Vagina (tissue), 2 donors: ENCODE results near the gene KIF3B. TPM values are rescaled to one million over a fixed set of nuclear protein-coding genes. Genes with fewer than 3 reads are reported as not detected.

Experiments
- DNase-seq, 2 donors: peaks; one replicate each; pipeline ENCODE4 v3.0.0-alpha.2; 2017; ENCODE audit errors: extremely low spot score in 2 of 2
- H3K27ac ChIP-seq: fragments of 200-600 bp; sonication (generic); one replicate; pipeline ENCODE4 v1.5.1; 2019
- H3K27me3 ChIP-seq: fragments of 200-600 bp; sonication (generic); one replicate; pipeline ENCODE4 v1.5.1; 2019
- H3K36me3 ChIP-seq, 2 donors: fragments of 200-600 bp; sonication (generic); one replicate each; pipeline ENCODE4 v1.5.1; 2017 to 2019
- H3K4me1 ChIP-seq: fragments of 200-600 bp; sonication (generic); one replicate; pipeline ENCODE4 v1.5.1; 2019
- H3K4me3 ChIP-seq, 2 donors: fragments of 200-600 bp; sonication (generic); 1 replicate in 1 of 2; 2 replicates in 1 of 2; pipeline ENCODE4 v1.5.1; 2016 to 2019
- H3K9me3 ChIP-seq: fragments of 200-600 bp; sonication (generic); one replicate; pipeline ENCODE4 v1.5.1; 2019
- POLR2A ChIP-seq, 2 donors: fragments of 450-650 bp; IDR thresholded peaks; one replicate each; pipeline ENCODE4 v1.6.1; 2017; ENCODE audit warnings: antibody characterized with exemption in 2 of 2, mild to moderate bottlenecking in 2 of 2, moderate library complexity in 2 of 2
- POLR2AphosphoS5 ChIP-seq, 2 donors: sonication (generic); formaldehyde crosslinking; IDR thresholded peaks; one replicate each; pipeline ENCODE4 v1.9.0; 2017; ENCODE audit warnings: antibody characterized with exemption in 2 of 2, mild to moderate bottlenecking in 2 of 2, low read depth in 1 of 2; ENCODE audit not compliant: insufficient read depth in 1 of 2
- intact Hi-C: fragments of 100-400 bp; cut with DNase I; formaldehyde crosslinking; loops from one replicate; pipeline ENCODE4 v1.15.1; 2023
- total RNA-seq: library from RNA; depleted of rRNA; stranded (reverse); fragments of >200 nt; gene quantifications from one replicate; pipeline ENCODE4 v1.2.3, GENCODE V29; 2016
- TF ChIP-seq, protein P1 (sequence below), 3 experiments: fragments of 450-650 bp in 2 of 3; fragments of 200-600 bp in 1 of 3; sonication (generic) in 1 of 3; IDR thresholded peaks; one replicate each; pipeline ENCODE4 v1.5.1; 2017 to 2019; ENCODE audit warnings: antibody characterized with exemption in 3 of 3, mild to moderate bottlenecking in 2 of 3, moderate library complexity in 2 of 3

The KIF3B gene
- total RNA-seq, 1 donor from 2014 or later = 16.2 TPM

- no peaks in the 10 kb centered on the region for H3K27me3 ChIP-seq
- no peak overlapping the region for H3K4me3 ChIP-seq
- DNase-seq = no peak
- no peak overlapping the region for H3K27ac ChIP-seq
- TF ChIP-seq, protein P1, sequence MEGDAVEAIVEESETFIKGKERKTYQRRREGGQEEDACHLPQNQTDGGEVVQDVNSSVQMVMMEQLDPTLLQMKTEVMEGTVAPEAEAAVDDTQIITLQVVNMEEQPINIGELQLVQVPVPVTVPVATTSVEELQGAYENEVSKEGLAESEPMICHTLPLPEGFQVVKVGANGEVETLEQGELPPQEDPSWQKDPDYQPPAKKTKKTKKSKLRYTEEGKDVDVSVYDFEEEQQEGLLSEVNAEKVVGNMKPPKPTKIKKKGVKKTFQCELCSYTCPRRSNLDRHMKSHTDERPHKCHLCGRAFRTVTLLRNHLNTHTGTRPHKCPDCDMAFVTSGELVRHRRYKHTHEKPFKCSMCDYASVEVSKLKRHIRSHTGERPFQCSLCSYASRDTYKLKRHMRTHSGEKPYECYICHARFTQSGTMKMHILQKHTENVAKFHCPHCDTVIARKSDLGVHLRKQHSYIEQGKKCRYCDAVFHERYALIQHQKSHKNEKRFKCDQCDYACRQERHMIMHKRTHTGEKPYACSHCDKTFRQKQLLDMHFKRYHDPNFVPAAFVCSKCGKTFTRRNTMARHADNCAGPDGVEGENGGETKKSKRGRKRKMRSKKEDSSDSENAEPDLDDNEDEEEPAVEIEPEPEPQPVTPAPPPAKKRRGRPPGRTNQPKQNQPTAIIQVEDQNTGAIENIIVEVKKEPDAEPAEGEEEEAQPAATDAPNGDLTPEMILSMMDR (IDR thresholded peaks at IDR 0.05) = no peak
- no peak for TF ChIP-seq POLR2AphosphoS5 (IDR thresholded peaks at IDR 0.05; ENCODE audit: insufficient read depth in 1 of 2, low read depth in 1 of 2)
- no peak for TF ChIP-seq POLR2A (IDR thresholded peaks at IDR 0.05)
- H3K9me3 ChIP-seq = no peaks in the 10 kb centered on the region
- no peaks in the 10 kb centered on the region for H3K36me3 ChIP-seq
- H3K4me1 ChIP-seq = no peaks in the 10 kb centered on the region
- intact Hi-C loops = no loop called here
Observed at GRCh38 chr20:32294071-32294470, 16.6 kb downstream of the KIF3B start.

DNA sequence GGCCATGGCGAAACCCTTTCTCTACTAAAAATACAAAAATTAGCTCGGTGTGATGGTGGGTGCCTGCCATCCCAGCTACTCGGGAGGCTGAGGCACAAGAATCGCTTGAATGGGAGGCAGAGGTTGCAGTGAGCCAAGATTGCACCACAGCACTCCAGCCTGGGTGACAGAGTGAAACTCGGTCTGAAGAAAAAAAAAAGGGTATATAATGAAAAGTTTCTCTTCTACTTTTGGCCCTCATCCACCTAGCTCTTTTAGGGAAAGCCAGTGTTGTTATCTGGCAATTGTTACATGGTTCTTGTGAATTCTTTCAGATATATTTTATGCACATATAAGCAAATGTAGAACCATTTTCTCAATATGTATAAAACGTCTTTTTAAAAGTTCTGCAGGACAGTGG lies 19.0 kb downstream of the KIF3B start:
- H3K27ac ChIP-seq = no peak overlapping the region
- no peaks in the 10 kb centered on the region for H3K9me3 ChIP-seq
- H3K4me3 ChIP-seq = no peak overlapping the region
- TF ChIP-seq, protein P1 (IDR thresholded peaks at IDR 0.05) = no peak
- no peak for TF ChIP-seq POLR2AphosphoS5 (IDR thresholded peaks at IDR 0.05; ENCODE audit: insufficient read depth in 1 of 2, low read depth in 1 of 2)
- TF ChIP-seq POLR2A (IDR thresholded peaks at IDR 0.05) = no peak
- peaks cover 2% of the 10 kb centered on the region for H3K4me1 ChIP-seq
- no peak for DNase-seq
- H3K27me3 ChIP-seq = no peaks in the 10 kb centered on the region
- no peaks in the 10 kb centered on the region for H3K36me3 ChIP-seq
- intact Hi-C loops = no loop called here

DNA sequence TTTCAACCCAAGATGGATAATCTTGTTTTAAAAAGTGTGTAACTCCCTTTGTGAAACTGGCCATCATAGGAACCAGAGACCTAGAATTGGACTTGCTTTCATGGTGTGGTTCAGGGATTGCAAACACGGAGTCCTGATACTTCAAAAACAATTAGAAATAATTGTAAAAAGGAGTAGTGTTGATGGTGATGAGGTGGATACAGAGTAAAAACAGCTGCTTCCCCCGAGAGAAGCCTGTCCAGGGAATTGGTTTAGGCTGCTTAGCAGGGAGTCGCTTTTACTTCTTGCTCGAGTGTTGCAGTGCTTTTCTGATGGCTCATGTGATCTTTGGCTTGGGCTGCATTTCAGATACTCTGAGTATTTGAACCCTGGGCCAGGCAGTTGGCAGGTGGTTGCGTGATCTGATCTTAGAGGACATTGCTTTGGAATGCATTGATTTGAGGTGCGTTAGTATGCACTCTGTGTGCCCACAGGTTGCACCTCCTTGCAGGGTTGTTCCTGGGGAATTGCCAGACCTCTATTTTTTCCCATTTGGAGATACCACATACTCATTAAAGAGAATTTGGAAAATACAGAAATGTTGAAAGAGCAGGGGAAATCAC lies 19.5 kb downstream of the KIF3B start:
- H3K4me1 ChIP-seq = peaks cover 7% of the 10 kb centered on the region
- no peak for TF ChIP-seq POLR2AphosphoS5 (IDR thresholded peaks at IDR 0.05; ENCODE audit: insufficient read depth in 1 of 2, low read depth in 1 of 2)
- TF ChIP-seq POLR2A (IDR thresholded peaks at IDR 0.05) = no peak
- TF ChIP-seq, protein P1 (IDR thresholded peaks at IDR 0.05) = no peak
- intact Hi-C loops = no loop called here
- H3K27me3 ChIP-seq = no peaks in the 10 kb centered on the region
- no peaks in the 10 kb centered on the region for H3K36me3 ChIP-seq
- DNase-seq = no peak
- H3K27ac ChIP-seq = no peak overlapping the region
- no peak overlapping the region for H3K4me3 ChIP-seq
- H3K9me3 ChIP-seq = no peaks in the 10 kb centered on the region

- Histone ChIP-seq H3K27ac (no peak overlapping the region), H3K27me3 (no peaks in the 10 kb centered on the region), H3K4me3 (no peak overlapping the region), H3K4me1 (peaks cover 12% of the 10 kb centered on the region), H3K36me3 (no peaks in the 10 kb centered on the region), H3K9me3 (no peaks in the 10 kb centered on the region)
- intact Hi-C loops = no loop called here
- DNase-seq = no peak
- TF ChIP-seq, protein P1 (IDR thresholded peaks at IDR 0.05) = no peak
- TF ChIP-seq POLR2AphosphoS5 (IDR thresholded peaks at IDR 0.05; ENCODE audit: insufficient read depth in 1 of 2, low read depth in 1 of 2) (no peak), POLR2A (IDR thresholded peaks at IDR 0.05) (no peak)
Observed at GRCh38 chr20:32297439-32297838, 20.0 kb downstream of the KIF3B start.

- Histone ChIP-seq H3K27ac (no peak overlapping the region), H3K4me3 (no peak overlapping the region), H3K27me3 (no peaks in the 10 kb centered on the region), H3K4me1 (peaks cover 13% of the 10 kb centered on the region), H3K36me3 (no peaks in the 10 kb centered on the region), H3K9me3 (no peaks in the 10 kb centered on the region)
- intact Hi-C loops = no loop called here
- DNase-seq = no peak
- TF ChIP-seq POLR2A (IDR thresholded peaks at IDR 0.05) (no peak), POLR2AphosphoS5 (IDR thresholded peaks at IDR 0.05; ENCODE audit: insufficient read depth in 1 of 2, low read depth in 1 of 2) (no peak)
- TF ChIP-seq, protein P1 (IDR thresholded peaks at IDR 0.05) = no peak
Observed at GRCh38 chr20:32300647-32301046, 23.2 kb downstream of the KIF3B start.
